ENCODE measurements around the gene TRIM34.
"Not testable (repeated sequence)": the region's sequence is repeated elsewhere in the genome, so short reads cannot be mapped to it uniquely, and the experiment has no call there.

Gene TRIM34

DNA sequence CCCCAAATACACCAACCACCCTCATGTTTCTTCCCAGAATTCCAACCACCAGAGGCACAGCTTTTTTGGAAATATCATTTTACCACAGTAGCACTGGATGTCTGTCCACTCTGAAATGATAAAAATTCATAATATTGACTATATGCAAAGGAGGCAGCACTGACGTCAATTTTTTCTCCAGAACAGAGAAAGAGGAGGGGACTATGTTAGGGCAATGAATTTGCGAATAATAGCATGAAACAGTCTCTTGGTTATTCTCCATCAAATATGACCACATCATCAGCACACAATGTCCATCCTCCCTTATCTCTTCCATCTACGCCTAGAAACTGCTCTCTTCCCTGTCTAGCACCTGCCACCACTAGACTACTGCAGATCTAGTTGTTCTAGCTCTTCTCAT, 21.3 kb downstream of the TRIM34 start:
- TF ChIP-seq, protein P1, sequence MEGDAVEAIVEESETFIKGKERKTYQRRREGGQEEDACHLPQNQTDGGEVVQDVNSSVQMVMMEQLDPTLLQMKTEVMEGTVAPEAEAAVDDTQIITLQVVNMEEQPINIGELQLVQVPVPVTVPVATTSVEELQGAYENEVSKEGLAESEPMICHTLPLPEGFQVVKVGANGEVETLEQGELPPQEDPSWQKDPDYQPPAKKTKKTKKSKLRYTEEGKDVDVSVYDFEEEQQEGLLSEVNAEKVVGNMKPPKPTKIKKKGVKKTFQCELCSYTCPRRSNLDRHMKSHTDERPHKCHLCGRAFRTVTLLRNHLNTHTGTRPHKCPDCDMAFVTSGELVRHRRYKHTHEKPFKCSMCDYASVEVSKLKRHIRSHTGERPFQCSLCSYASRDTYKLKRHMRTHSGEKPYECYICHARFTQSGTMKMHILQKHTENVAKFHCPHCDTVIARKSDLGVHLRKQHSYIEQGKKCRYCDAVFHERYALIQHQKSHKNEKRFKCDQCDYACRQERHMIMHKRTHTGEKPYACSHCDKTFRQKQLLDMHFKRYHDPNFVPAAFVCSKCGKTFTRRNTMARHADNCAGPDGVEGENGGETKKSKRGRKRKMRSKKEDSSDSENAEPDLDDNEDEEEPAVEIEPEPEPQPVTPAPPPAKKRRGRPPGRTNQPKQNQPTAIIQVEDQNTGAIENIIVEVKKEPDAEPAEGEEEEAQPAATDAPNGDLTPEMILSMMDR (IDR thresholded peaks at IDR 0.05), result no peak
- TF ChIP-seq ZFX (IDR thresholded peaks at IDR 0.05; ENCODE audit: borderline replicate concordance), result no peak

DNA sequence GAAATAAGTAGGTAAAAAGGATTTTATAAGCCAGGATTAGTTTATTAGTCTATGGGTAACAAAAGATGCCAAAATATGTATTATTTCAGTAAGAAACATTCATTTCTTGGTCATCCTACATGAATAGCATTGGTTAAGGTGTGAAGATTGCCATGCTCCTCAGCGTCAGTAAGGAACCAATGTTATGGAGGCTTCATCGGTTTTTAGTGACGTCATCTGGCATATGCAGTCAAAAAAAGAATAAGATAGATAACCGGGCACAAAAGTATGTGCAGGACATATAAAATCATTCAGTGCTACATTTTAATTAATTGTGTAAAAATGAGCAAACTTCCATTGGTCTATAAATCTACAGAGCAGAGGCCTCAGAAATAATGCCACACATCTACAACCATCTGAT, 30.7 kb downstream of the TRIM34 start:
- TF ChIP-seq, protein P1 (IDR thresholded peaks at IDR 0.05), result no peak
- TF ChIP-seq ZFX (IDR thresholded peaks at IDR 0.05; ENCODE audit: borderline replicate concordance), result no peak
- H3K27ac ChIP-seq, result no peak overlapping the region

More for the DNA sequence above, 21.3 kb downstream of the TRIM34 start:
- no peak overlapping the region for H3K27ac ChIP-seq

DNA sequence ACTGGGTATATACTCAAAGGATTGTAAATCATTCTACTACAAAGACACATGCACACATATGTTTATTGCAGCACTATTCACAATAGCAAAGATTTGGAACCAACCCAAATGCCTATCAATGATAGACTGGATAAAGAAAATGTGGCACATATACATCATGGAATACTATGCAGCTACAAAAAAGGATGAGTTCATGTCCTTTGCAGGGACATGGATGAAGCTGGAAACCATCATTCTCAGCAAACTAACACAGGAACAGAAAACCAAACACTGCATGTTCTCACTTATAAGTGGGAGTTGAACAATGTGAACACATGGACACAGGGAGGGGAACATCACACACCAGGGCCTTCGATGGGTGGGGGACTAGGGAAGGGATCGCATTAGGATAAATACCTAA, 32.2 kb downstream of the TRIM34 start:
- not testable (repeated sequence) for H3K27ac ChIP-seq

DNA sequence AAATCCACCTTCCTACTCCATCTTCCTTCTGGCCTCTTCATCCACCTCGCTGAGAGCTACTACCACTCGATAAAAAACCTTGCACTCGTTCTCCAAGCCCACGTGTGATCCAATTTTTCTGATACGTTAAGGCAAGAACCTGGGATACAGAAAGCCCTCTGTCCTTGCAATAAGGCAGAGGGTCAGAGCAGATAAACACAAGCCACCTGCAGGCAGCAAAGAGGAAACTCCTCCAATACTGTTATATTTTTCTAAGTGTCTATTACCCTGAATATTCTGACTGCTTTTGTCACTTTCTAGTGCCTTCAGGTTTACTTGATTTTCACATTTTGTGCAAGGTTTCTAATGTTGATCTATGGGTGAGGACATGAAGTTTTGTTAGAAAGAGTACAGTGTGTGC, 33.5 kb downstream of the TRIM34 start:
- no peak for TF ChIP-seq ZFX (IDR thresholded peaks at IDR 0.05; ENCODE audit: borderline replicate concordance)
- TF ChIP-seq, protein P1 (IDR thresholded peaks at IDR 0.05), result no peak

DNA sequence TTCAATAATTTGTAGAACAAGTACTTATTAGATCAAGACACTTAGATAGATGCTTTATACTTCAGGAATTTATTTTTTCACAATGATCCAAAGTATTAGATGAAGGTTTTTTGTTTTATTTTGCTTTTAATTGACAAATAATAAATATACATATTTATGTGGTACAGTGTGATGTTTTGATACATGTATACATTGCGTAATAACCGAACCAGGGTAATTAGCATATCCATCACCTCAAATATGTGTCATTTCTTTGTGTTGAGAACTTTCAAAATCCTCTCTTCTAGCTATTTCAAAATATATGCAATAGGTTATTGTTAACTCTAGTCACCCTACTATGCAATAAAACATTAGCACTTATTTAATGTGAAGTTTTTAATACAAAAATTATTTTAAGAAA, 38.7 kb downstream of the TRIM34 start:
- no peak for TF ChIP-seq ZFX (IDR thresholded peaks at IDR 0.05; ENCODE audit: borderline replicate concordance)
- TF ChIP-seq, protein P1 (IDR thresholded peaks at IDR 0.05), result no peak
- H3K27ac ChIP-seq, result no peak overlapping the region

More for the DNA sequence above, 33.5 kb downstream of the TRIM34 start:
- no peak overlapping the region for H3K27ac ChIP-seq

DNA sequence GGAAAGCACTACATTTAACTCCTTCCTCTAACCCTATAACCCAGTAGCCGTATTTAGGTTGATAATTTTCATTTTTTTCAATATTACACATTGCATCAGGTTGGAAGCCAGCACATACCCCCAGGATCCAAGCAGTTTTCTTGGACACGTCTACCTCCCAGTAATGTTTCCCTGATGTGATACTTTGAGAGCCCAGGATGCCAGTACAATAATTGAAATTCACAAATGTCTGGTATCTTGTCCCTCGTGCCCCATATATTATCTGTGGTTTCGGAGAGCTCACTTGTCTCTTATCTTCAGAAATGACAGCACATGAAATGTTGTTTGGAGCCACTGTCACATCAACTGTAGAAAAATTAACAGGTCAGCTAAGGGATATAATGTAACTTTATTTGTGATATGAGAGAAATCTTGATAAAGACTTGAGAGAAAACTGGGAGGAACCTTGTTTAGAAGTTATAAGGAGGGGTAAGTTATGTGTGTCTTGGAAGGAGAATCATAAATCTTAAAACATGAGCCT, 40.3 kb downstream of the TRIM34 start:
- TF ChIP-seq, protein P1 (IDR thresholded peaks at IDR 0.05), result no peak
- TF ChIP-seq ZFX (IDR thresholded peaks at IDR 0.05; ENCODE audit: borderline replicate concordance), result no peak
- H3K27ac ChIP-seq, result no peak overlapping the region

DNA sequence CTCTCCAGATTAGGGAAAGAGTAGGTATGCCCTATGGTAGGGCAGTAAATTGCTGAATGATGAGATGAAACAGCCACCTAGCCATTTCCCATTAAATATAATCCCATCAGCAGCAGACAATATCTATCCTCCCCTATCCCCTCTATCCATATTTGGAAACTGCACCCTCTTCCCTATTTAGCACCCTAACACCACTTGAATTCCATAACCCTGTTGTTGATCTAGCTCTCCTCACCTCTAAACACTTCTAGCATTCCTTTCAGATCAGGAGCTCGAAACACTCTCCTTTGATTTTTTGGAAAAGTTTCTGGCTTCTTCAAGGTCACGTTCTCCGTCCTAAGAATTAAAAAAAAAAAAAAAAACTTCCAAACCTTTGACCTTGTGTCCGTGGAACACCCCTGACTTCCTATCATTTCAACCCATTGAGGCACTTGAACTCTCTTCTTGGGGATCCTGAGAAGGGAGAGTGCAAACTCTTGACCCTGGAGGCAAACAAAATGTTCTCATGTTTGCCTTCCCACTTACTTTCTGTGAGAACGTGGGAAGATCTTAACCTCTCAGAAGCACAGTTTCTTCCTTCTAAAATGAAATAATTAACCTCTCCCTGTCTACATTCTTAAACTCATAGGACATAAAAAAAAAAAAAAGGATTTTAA, 41.1 kb downstream of the TRIM34 start:
- no peak for TF ChIP-seq ZFX (IDR thresholded peaks at IDR 0.05; ENCODE audit: borderline replicate concordance)
- TF ChIP-seq, protein P1 (IDR thresholded peaks at IDR 0.05), result no peak
- H3K27ac ChIP-seq, result no peak overlapping the region

DNA sequence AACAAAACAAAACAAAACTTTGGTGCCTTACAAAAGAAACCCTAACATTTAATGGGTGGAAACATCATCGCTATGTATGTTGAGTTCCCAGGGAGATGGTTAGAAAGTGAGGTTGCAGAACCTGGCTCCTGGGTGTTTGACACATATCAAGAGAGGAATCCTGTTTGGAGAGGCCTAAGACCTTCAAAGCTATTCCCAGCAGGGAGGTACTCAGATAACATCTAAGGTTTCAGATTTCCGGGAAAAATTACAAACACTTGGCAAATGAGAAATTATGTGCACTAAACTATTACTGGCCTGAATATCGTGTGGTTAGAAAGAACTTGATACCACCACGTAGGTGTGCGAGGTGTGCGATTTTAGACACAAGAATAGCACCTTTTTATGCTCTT, 41.6 kb downstream of the TRIM34 start:
- no peak for TF ChIP-seq ZFX (IDR thresholded peaks at IDR 0.05; ENCODE audit: borderline replicate concordance)
- TF ChIP-seq, protein P1 (IDR thresholded peaks at IDR 0.05), result no peak
- H3K27ac ChIP-seq, result no peak overlapping the region
